Left ventricle myocardium superior (tissue), 1 donor: ENCODE measurements around the gene BEST2. TPM values are rescaled to one million over a fixed set of nuclear protein-coding genes. Genes with fewer than 3 reads are reported as not detected.
"Not testable (repeated sequence)": the region's sequence is repeated elsewhere in the genome, so short reads cannot be mapped to it uniquely, and the experiment has no call there.

Experiments
- ATAC-seq: fragments of 200-7000 bp; cut with Tn5 transposase; one replicate; pipeline ENCODE4 v1.9.1; 2020; ENCODE audit warnings: mild to moderate bottlenecking, moderate library complexity
- DNase-seq: peaks from one replicate; pipeline ENCODE4 v3.0.0-alpha.2; 2020
- intact Hi-C: fragments of 100-400 bp; cut with micrococcal nuclease; formaldehyde crosslinking; loops from one replicate; pipeline ENCODE4 v1.11.0; 2022
- long read RNA-seq: library from polyadenylated mRNA; unstranded; transcript quantifications from one replicate; pipeline ENCODE4 v2.0.0, GENCODE V29; 2021
- total RNA-seq: library from RNA; stranded (reverse); fragmentation: NEBNext Ultra II Directional; extraction: Animal tissue kit (Norgen Biotek cat#: 25700); gene quantifications from one replicate; pipeline ENCODE4 v1.2.1, GENCODE V29; 2021
- donor health status: DM: no; HTN: yes; CAD: no; lungs with severe emphysema.

The BEST2 gene
- total RNA-seq: not detected
- long read RNA-seq: 0 reads

DNA sequence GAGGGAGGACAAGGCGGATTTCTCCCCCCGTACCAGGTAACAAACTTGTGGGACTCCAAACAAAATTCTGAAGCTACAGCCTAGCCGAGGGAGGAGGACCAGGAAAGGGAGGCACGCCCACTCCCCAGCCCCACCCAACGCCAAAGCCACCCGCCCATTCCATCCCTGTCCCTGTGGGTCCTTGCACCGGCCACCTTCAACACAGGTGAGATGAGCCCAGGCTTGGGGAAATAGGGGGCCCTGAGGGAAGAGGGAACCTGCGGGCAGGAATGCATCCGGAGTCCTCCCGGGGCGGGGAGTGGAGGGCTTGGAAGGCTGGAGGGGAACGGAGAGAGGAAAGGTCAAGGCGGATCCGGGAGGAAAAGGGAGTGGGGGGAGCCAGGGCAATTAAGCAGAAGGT lies at the start of gene BEST2:
Gene BEST2, plus strand, starts transcription at position 157 of the 400 bp plus-strand sequence. CDS start 802 bp downstream, outside the sequence.
- intact Hi-C loops: no loop called here
- ATAC-seq (no peak), DNase-seq (no peak)

DNA sequence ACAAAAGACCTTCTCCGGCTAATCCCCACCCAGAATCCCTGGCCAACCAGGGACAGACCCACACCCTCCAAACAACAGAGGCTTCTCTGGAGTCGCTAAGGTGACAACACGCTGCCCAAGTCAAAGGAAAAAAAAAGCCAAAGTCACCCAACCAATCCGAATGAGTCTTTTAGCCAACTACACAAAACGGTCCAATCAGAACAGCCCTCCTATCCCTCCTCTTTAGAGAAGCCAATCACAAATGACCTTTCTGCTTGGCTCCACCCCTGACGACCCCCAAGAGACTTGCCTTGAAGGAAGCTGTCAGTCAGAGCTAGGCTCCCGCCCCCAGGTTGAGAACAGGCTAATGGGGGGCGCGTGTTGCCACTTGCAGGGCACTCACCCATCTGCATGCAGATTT lies 48.5 kb upstream of the BEST2 start:
- no peak for ATAC-seq
- intact Hi-C loops: no loop called here
- no peak for DNase-seq

GRCh38 chr19:12705169-12705568 lies 46.4 kb upstream of the BEST2 start:
- DNase-seq: no peak
- intact Hi-C loops: no loop called here
- ATAC-seq: no peak

- ATAC-seq: no peak
- intact Hi-C loops: no loop called here
- no peak for DNase-seq
Observed at GRCh38 chr19:12705654-12706331, 45.8 kb upstream of the BEST2 start.

DNA sequence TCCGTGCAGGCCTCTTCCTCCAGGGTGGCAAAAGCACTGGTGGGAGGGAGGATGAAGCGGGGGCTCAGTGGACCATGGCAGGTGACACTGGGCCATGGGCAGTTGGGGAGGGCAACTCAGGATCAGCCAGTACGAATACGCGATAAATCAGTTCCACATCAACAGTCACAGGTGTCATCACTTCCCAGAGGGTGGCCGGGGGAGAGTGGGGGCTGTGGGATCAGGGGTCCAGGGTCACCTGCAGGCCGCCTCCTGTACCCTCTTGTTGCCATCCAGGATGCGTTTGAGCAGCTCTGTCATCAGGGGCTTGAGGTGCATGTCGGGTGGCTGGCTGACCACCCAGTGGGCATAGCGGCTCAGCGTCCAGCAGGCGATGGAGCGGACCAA lies 45.3 kb upstream of the BEST2 start:
- intact Hi-C loops: no loop called here
- no peak for DNase-seq
- no peak for ATAC-seq

- intact Hi-C loops: no loop called here
- ATAC-seq (no peak), DNase-seq (no peak)
Observed at GRCh38 chr19:12708641-12709040, 43.0 kb upstream of the BEST2 start.

GRCh38 chr19:12711187-12711586 lies 40.4 kb upstream of the BEST2 start:
- ATAC-seq (no peak), DNase-seq (no peak)
- intact Hi-C loops: no loop called here

DNA sequence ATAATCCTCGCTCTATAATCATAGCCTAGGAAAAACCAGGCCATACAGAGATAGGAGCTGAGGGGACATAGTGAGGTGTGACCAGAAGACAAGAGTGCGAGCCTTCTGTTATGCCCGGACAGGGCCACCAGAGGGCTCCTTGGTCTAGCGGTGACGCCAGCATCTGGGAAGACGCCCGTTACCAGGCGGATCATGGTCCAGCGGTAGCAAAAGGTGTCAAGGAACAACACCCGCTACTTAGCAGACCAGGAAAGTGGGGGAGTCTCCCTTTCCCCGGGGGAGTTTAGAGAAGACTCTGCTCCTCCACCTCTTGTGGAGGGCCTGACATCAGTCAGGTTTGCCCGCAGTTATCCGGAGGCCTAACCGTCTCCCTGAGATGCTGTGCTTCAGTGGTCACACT lies 39.5 kb upstream of the BEST2 start:
- intact Hi-C loops, ATAC-seq, DNase-seq: not testable (repeated sequence)

GRCh38 chr19:12713304-12713703 lies 38.3 kb upstream of the BEST2 start:
- DNase-seq, ATAC-seq, intact Hi-C loops: not testable (repeated sequence)

GRCh38 chr19:12715102-12715501 lies 36.5 kb upstream of the BEST2 start:
- ATAC-seq: no peak

DNA sequence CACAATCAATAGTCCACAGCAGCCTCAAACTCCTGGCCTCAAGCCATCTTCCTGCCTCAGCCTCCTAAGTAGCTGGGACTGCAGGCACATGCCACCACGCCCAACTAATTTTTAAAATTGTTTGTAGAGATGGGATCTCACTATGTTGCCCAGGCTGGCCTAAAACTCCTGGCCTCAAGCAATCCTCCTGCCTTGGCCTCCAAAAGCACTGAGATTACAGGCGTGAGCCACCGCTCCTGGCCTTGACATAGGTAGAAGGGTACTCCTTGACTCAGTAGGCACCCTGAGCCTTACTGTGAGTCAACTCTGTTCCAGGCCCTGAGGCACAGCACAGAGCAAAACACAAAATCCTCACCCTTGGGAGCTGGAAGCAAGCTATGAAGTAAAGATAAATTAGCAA lies 35.7 kb upstream of the BEST2 start:
- ATAC-seq (no peak), DNase-seq (no peak)
- intact Hi-C loops: no loop called here

More at GRCh38 chr19:12715102-12715501, 36.5 kb upstream of the BEST2 start:
- no peak for DNase-seq
- intact Hi-C loops: no loop called here

- DNase-seq: no peak
- intact Hi-C loops: no loop called here
- no peak for ATAC-seq
Observed at GRCh38 chr19:12720296-12720695, 31.3 kb upstream of the BEST2 start.

DNA sequence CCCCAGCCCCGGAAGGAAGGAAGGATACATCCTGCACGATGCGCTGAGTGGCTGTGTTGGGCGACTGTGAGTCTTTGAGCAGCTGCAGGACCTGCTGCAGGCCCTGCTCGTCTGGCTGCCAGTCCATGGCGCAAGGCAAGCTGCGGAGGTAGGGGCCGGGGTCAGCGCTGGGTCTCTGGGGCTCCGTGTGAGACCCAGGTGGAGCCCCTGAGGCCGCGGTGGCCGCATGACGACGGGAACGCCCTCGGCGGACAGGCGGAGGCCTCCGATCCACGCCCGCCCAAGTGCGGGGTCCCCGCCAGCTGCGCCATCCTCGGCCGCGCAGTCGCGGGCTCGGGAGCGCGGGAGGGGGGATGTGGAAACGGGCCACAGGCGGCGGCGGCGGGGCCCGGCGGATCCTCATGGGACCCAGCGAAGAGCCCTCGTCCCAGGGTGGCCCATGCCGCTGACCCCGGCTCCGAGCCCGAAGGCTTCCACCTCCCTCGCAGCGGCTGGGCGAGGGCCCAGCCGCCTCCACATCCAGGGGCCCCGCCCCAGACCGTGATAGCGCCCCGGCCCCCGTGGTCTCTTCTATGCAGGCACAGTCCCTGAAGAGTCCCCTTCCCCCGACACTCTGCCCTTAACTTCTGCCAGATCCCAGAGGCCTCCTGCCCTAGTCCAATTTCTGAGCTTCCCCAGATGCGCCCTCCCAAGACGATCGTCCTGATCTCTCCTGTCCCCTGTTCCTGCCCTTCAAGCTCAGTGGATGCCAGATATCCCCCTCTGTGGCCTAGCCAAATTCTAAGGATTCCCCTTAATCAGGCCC lies 30.5 kb upstream of the BEST2 start:
- ATAC-seq (peak; percentile 32), DNase-seq (peak; percentile 59)
- intact Hi-C loops: no loop called here

GRCh38 chr19:12721656-12722565 lies 29.7 kb upstream of the BEST2 start:
- DNase-seq: peak; percentile 74
- peak; percentile 60 for ATAC-seq
- intact Hi-C loops: no loop called here

DNA sequence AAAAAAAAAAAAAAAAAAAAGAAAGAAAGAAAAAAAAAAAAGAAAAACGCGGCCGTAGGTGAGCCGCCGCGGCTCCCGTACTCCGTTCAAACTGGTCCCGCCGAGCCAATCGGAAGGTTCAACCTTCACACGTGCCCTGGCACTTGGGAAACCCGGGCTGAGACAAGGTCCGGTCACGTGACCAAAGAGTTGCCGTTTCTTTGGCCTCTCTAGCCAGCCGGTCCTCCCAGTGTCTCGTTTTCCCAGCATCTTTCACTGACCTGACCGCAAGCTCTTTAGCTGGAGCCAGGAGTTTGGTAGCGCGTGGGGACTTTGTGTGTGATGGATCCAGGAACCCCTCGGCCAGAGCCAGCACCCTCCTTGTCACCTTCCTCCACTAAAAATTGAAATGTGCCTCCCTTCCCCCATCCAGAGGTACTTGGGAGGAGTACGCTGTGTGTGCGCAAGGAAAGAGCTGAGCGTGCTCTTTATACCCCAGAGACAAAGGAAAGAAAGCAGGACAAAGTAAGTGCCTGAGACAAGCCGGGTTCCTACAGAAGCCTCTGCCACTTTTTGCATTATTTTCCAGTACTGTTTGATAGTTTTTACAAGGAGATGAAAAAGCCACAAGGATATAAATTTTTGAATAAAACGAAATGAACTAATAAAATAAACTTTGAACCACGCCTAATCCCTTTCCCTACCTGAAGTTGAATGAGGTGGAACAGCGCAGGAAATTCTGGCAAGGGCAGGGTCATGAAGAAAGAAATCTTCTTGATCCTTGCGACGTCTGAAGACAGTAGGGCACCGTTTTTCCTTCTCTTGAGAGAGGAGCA lies 28.8 kb upstream of the BEST2 start:
- DNase-seq: peak; percentile 97
- peak; percentile 92 for ATAC-seq

GRCh38 chr19:12723381-12723640 lies 28.3 kb upstream of the BEST2 start:
- ATAC-seq (no peak), DNase-seq (no peak)
- intact Hi-C loops: no loop called here

More for the DNA sequence above, 28.8 kb upstream of the BEST2 start:
- intact Hi-C loops: no loop called here

DNA sequence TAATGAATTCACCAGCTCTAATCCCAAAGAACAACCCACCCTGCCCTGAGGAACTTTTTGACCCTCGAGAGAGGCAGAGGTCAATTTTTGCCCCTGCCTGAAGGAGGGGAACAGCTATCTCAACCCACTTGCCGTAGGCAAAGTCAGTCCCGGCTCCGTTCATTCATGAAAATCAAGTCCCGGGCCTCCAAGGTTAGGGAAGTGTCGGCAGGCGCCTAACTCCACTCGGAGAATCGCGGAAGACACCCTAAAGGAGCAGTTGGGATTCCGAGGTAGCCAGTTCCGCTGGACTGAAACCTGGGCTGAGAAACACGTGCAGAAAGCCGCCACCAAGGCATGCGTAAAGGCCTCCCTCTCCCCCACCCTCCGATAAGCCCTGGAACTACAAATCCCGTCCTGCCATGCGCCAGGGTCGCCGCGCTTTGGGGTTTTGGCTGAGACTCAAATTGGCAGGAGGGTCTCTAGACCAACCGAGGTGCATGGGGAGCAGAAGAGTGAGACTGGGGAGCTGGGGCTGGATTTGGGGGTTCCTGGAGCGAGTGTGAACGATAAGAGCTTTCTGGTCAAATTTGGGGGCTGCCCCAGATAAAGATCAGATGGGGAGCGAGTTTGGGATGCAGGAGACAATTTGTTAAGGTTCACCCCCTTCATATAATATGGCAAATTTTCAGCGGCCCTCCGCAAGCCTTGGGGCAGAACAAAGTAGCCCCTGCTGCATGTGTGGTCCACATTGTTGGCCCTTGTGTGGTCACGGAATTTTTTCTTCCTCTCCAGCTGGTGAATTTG lies 27.8 kb upstream of the BEST2 start, which contains the start of gene TNPO2:
Gene TNPO2, minus strand, starts transcription at position 292 of the 786 bp plus-strand sequence. CDS start 2,955 bp downstream, outside the sequence.
- intact Hi-C loops: no loop called here
- ATAC-seq (peak; percentile 57), DNase-seq (peak; percentile 68)

- ATAC-seq, DNase-seq, intact Hi-C loops: not testable (repeated sequence)
Observed at GRCh38 chr19:12725612-12726011, 26.0 kb upstream of the BEST2 start.
